Measurements from ENCODE around the gene PTPRJ. TPM values are rescaled to one million over a fixed set of nuclear protein-coding genes. Genes with fewer than 3 reads are reported as not detected.

Gene PTPRJ
- total and polyA plus RNA-seq, 2 of the 4 experiments (the other 2 are of a cell fraction): 5.6 to 14.9 TPM

DNA sequence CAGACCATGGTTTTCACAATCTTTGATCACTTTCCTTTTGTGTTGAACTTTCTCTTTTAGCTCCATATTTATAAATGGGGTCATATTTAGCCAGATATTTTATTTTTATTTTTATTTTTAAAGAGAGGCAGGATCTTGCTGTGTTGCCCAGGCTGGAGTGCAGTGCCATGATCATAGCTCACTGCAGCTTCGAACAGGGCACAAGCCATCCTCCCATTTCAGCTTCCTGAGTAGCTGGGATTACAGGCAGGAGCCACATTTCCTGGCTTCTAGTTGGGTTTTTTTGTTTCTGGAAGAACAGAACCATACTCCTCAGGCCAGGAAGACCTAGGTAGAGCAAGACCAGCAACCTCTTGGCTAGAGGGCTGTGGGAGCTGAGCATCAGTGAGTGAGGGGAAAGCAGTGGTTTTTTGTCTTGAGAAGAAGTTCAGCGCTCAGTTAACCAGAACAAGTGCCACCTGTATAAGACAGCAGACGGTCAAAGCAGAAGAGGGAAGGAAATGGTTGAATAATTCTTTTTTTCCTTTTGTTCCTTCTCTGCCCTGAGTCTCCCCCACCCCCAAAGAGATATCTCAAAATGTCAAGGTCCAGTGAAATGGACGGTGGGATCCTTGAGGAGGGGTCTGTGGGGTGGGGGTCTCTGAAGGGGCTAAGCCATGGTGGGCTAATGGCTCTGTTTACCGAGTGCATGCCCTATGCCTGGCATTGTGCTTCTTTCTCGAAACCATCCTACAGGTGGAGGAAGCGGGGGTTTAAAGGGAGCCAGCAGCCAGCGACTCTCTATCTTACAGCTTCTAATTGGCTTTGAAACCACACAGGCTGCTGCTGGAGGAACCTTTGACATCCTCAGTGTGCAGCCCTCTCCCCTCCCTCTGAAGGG lies 63.0 kb downstream of the PTPRJ start (continued):
- TF ChIP-seq, protein P1, sequence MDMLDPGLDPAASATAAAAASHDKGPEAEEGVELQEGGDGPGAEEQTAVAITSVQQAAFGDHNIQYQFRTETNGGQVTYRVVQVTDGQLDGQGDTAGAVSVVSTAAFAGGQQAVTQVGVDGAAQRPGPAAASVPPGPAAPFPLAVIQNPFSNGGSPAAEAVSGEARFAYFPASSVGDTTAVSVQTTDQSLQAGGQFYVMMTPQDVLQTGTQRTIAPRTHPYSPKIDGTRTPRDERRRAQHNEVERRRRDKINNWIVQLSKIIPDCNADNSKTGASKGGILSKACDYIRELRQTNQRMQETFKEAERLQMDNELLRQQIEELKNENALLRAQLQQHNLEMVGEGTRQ (IDR thresholded peaks at IDR 0.05; ENCODE audit: low read depth, low read length): no peak

DNA sequence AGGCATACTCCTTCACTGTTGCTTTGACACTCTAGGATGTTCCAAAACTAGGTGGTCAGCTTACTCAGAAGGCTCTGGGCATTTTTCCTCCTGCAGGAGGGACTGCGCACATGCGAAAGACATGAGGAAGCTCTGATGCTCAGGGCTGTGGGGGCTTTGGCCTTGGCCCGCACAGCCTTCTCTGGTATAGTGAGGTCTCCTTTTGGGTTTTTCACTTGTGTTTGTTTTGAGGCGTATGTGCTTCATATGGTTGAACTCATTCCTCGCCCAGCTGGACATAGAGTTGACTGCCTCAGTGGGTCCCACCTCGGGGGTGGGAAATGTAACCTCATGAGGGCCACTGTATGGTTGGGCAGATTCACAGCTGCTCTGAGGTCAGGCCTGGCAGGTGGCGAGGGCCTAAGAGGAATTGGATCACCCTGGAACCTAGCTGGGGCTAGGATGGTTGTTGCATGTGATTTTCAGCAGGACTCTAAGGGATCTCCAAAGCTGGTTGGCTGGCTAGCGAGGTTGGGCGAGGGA lies 63.7 kb downstream of the PTPRJ start:
- Histone ChIP-seq H3K4me2 (ENCODE audit: low read depth, low read length) (no peak overlapping the region), H4K5ac (ENCODE audit: low read depth, low read length) (no peak overlapping the region), H2AK9ac (replicated peaks; ENCODE audit: low read depth, low read length, poor library complexity) (no peak overlapping the region), H4K20me1 (ENCODE audit: insufficient read depth, low read length) (peaks cover 3% of the 10 kb centered on the region; the same call in 1 of the 2 replicates), H3K9ac (ENCODE audit: low read depth, low read length) (no peak overlapping the region), H3K9me3 (ENCODE audit: control insufficient read depth, insufficient read depth, low read length) (no peaks in the 10 kb centered on the region), H2BK5ac (ENCODE audit: low read depth, low read length, poor library complexity, severe bottlenecking) (no peak overlapping the region), H4K91ac (ENCODE audit: insufficient read depth, low read depth, low read length) (no peak overlapping the region), H2BK120ac (ENCODE audit: low read depth, low read length) (no peak overlapping the region), H3K9me1 (ENCODE audit: insufficient read depth, low read length) (peaks cover 13% of the 10 kb centered on the region), H3K4me3 (ENCODE audit: insufficient read depth, low read depth, low read length) (no peak overlapping the region), H2AFZ (replicated peaks; ENCODE audit: low read length, poor library complexity) (no peak overlapping the region), H3K23ac (ENCODE audit: low read depth, low read length) (no peak overlapping the region), H2BK15ac (ENCODE audit: low read depth, low read length) (no peak overlapping the region), H2AK5ac (ENCODE audit: low read depth, low read length) (no peak overlapping the region), H3K4me1 (ENCODE audit: control insufficient read depth, insufficient read depth, low read length) (peaks cover 10% of the 10 kb centered on the region), H2BK20ac (ENCODE audit: low read depth, low read length) (no peak overlapping the region), H3K36me3 (ENCODE audit: control insufficient read depth, insufficient read depth, low read length) (no peaks in the 10 kb centered on the region), H3K27ac (ENCODE audit: insufficient read depth, low read length) (no peak overlapping the region), H3K79me1 (ENCODE audit: low read depth in 1 of 2, low read length in 2 of 2) (peaks cover 49 to 79% of the 10 kb centered on the region in 2 experiments), H3K56ac (ENCODE audit: extremely low read depth, insufficient read depth, low read length) (no peak overlapping the region), H3K4ac (ENCODE audit: low read depth, low read length) (no peak overlapping the region), H4K8ac (ENCODE audit: low read depth in 2 of 2, low read length in 2 of 2) (no peak overlapping the region), H3K27me3 (ENCODE audit: control insufficient read depth, insufficient read depth, low read length) (no peaks in the 10 kb centered on the region), H3K18ac (ENCODE audit: low read depth, low read length) (no peak overlapping the region), H3K14ac (replicated peaks; ENCODE audit: low read depth, low read length) (no peak overlapping the region)
- dilution Hi-C loops (cut with HindIII; ENCODE audit: low sequenced_read_pairs, unreplicated experiment): no loop called here
- DNase-seq (no peak), ATAC-seq (ENCODE audit: low read depth) (no peak)
- CTCF ChIA-PET: interaction anchor here (0.7 kb wide), 1 partner anchor 12 kb away, joined by 3 read pairs; no protein-coding TSS in a partner anchor
- TF ChIP-seq MAZ (IDR thresholded peaks at IDR 0.05; ENCODE audit: borderline replicate concordance, low read depth, low read length) (no peak), MXI1 (IDR thresholded peaks at IDR 0.05; ENCODE audit: borderline replicate concordance, low read depth, low read length) (no peak), POLR2A (IDR thresholded peaks at IDR 0.05; ENCODE audit: low read depth, low read length) (no peak), SMC3 (IDR thresholded peaks at IDR 0.05; ENCODE audit: low read depth, low read length) (no peak), CEBPB (IDR thresholded peaks at IDR 0.05; ENCODE audit: low read depth, low read length) (no peak), RAD21 (IDR thresholded peaks at IDR 0.05; ENCODE audit: low read length) (no peak)
- TF ChIP-seq, protein P2, sequence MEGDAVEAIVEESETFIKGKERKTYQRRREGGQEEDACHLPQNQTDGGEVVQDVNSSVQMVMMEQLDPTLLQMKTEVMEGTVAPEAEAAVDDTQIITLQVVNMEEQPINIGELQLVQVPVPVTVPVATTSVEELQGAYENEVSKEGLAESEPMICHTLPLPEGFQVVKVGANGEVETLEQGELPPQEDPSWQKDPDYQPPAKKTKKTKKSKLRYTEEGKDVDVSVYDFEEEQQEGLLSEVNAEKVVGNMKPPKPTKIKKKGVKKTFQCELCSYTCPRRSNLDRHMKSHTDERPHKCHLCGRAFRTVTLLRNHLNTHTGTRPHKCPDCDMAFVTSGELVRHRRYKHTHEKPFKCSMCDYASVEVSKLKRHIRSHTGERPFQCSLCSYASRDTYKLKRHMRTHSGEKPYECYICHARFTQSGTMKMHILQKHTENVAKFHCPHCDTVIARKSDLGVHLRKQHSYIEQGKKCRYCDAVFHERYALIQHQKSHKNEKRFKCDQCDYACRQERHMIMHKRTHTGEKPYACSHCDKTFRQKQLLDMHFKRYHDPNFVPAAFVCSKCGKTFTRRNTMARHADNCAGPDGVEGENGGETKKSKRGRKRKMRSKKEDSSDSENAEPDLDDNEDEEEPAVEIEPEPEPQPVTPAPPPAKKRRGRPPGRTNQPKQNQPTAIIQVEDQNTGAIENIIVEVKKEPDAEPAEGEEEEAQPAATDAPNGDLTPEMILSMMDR (conservative IDR thresholded peaks at IDR 0.05; ENCODE audit: low read depth, low read length): no peak
- TF ChIP-seq, protein P1 (IDR thresholded peaks at IDR 0.05; ENCODE audit: low read depth, low read length): no peak
- intact Hi-C loops (cut with micrococcal nuclease): no loop called here
- no TSS peak for BruUV-seq (replicated peaks)
- 87% methylated on average over 3 of the region's 9 CpGs; no CpG with 5 or more reads in 1 of the 2 experiments for WGBS, 2 experiments (ENCODE audit: extremely low coverage in 2 of 2, insufficient read length in 1 of 2)
- POLR2A ChIA-PET (ENCODE audit: unreplicated experiment): no interaction called here
- in situ Hi-C loops (cut with MboI; ENCODE audit: low sequenced_read_pairs): no loop called here
